CD4-positive, alpha-beta T cell treated with Interleukin-15 for 4 hours (primary cell): ENCODE measurements around the gene S100A14.
"Not testable (repeated sequence)": the region's sequence is repeated elsewhere in the genome, so short reads cannot be mapped to it uniquely, and the experiment has no call there.

Source experiments
- DNase-seq: peaks from one replicate; pipeline ENCODE4 v3.0.0-alpha.2; 2020; ENCODE audit warnings: low spot score

S100A14 gene

GRCh38 chr1:153614906-153615305 lies 1.2 kb downstream of the S100A14 start:
- no peak for DNase-seq

GRCh38 chr1:153614189-153614900 lies 1.8 kb downstream of the S100A14 start:
- DNase-seq = no peak

- no peak for DNase-seq
These were observed 2.7 kb downstream of the S100A14 start for GRCh38 chr1:153613406-153613805.

GRCh38 chr1:153612755-153613331 lies 3.3 kb downstream of the S100A14 start, which contains the start of gene S100A16:
Gene S100A16 (minus strand): TSS chr1:153613137. CDS start chr1:153608151, 4,986 bp downstream.
- DNase-seq = no peak

- DNase-seq = no peak
These were observed 3.9 kb downstream of the S100A14 start for GRCh38 chr1:153612111-153612754.

- no peak for DNase-seq
These were observed 4.8 kb downstream of the S100A14 start for GRCh38 chr1:153611356-153611755.

GRCh38 chr1:153610811-153611301 lies 5.3 kb downstream of the S100A14 start:
- no peak for DNase-seq

- DNase-seq = no peak
These were observed 5.8 kb downstream of the S100A14 start for GRCh38 chr1:153610334-153610733.

GRCh38 chr1:153609585-153609907 lies 6.6 kb downstream of the S100A14 start:
- DNase-seq = no peak

GRCh38 chr1:153608742-153609584 lies 7.2 kb downstream of the S100A14 start:
- DNase-seq = no peak

GRCh38 chr1:153608089-153608682 lies 7.9 kb downstream of the S100A14 start:
- DNase-seq = no peak

- no peak for DNase-seq
These were observed 8.7 kb downstream of the S100A14 start for GRCh38 chr1:153607381-153607780.

- no peak for DNase-seq
These were observed 9.9 kb downstream of the S100A14 start for GRCh38 chr1:153606194-153606593.

- DNase-seq = no peak
These were observed 13.4 kb downstream of the S100A14 start for GRCh38 chr1:153602749-153603148.

GRCh38 chr1:153599847-153600246 lies 16.3 kb downstream of the S100A14 start:
- no peak for DNase-seq

- DNase-seq = peak; percentile 7
These were observed 17.6 kb downstream of the S100A14 start for GRCh38 chr1:153598309-153599172.

- DNase-seq = peak; percentile 10
These were observed 18.9 kb downstream of the S100A14 start for GRCh38 chr1:153597206-153597605.

- no peak for DNase-seq
These were observed 23.4 kb downstream of the S100A14 start for GRCh38 chr1:153592748-153593147.

GRCh38 chr1:153588482-153588881 lies 27.6 kb downstream of the S100A14 start:
- DNase-seq = no peak

GRCh38 chr1:153588033-153588432 lies 28.1 kb downstream of the S100A14 start:
- not testable (repeated sequence) for DNase-seq

GRCh38 chr1:153587314-153587713 lies 28.8 kb downstream of the S100A14 start:
- no peak for DNase-seq
